ENCODE data around the gene TRIP10.

The TRIP10 gene

GRCh38 chr19:6711078-6711361 is 28.5 kb upstream of the TRIP10 start:
- H3K4me3 ChIP-seq (ENCODE audit: control insufficient read depth, low read depth, low read length): no peak overlapping the region
- TF ChIP-seq CTCF (IDR thresholded peaks at IDR 0.05; ENCODE audit: control insufficient read depth, insufficient read depth, low read depth, low read length, missing control alignments): no peak

DNA sequence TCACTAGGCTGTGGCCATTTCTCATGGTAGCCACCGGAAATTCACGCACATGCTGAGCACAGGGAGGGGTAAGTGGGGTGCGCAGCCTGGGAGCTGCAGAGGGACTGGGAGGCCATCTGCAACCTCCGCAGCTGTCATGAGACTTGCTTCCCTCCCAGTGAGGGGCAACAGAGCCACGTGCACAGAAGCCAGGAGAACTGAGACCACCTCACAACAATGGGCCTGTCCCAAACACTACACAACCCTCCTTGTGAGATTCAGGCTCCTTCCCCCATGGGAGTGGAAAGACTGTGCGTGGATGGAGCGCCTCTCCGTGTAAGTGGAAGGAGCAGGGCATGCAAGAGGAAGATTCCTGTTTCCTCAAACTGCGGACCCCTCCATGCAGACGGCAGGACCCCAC is 27.9 kb upstream of the TRIP10 start:
- no peak for TF ChIP-seq CTCF (IDR thresholded peaks at IDR 0.05; ENCODE audit: control insufficient read depth, insufficient read depth, low read depth, low read length, missing control alignments)
- DNase-seq (ENCODE audit: low read depth): no peak
- no peak overlapping the region for H3K4me3 ChIP-seq (ENCODE audit: control insufficient read depth, low read depth, low read length)

More at GRCh38 chr19:6711078-6711361, 28.5 kb upstream of the TRIP10 start:
- DNase-seq (ENCODE audit: low read depth): no peak

DNA sequence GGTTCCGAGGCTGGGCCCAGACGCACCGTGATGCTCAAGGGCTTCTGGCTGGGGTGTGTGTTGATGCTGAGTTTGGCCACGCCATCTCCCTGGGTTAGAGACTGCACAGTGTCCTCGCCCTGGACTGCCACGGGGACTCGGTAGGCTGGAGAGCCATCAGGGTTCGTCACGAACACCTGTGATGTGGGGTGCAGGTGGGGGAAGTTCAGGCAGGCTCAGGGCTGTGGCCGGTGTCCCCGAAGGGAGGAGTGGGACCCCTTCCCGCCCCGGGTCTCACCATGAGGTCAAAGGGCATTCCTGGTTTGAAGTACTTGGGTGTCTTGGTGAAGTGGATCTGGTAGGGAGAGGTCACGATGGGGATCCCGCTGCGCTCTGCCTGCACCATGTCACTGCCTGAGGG is 27.2 kb upstream of the TRIP10 start:
- H3K4me3 ChIP-seq (ENCODE audit: control insufficient read depth, low read depth, low read length): no peak overlapping the region
- no peak for DNase-seq (ENCODE audit: low read depth)
- TF ChIP-seq CTCF (IDR thresholded peaks at IDR 0.05; ENCODE audit: control insufficient read depth, insufficient read depth, low read depth, low read length, missing control alignments): no peak

- no peak overlapping the region for H3K4me3 ChIP-seq (ENCODE audit: control insufficient read depth, low read depth, low read length)
- DNase-seq (ENCODE audit: low read depth): no peak
- no peak for TF ChIP-seq CTCF (IDR thresholded peaks at IDR 0.05; ENCODE audit: control insufficient read depth, insufficient read depth, low read depth, low read length, missing control alignments)
These were observed 26.5 kb upstream of the TRIP10 start for GRCh38 chr19:6712692-6713670.

DNA sequence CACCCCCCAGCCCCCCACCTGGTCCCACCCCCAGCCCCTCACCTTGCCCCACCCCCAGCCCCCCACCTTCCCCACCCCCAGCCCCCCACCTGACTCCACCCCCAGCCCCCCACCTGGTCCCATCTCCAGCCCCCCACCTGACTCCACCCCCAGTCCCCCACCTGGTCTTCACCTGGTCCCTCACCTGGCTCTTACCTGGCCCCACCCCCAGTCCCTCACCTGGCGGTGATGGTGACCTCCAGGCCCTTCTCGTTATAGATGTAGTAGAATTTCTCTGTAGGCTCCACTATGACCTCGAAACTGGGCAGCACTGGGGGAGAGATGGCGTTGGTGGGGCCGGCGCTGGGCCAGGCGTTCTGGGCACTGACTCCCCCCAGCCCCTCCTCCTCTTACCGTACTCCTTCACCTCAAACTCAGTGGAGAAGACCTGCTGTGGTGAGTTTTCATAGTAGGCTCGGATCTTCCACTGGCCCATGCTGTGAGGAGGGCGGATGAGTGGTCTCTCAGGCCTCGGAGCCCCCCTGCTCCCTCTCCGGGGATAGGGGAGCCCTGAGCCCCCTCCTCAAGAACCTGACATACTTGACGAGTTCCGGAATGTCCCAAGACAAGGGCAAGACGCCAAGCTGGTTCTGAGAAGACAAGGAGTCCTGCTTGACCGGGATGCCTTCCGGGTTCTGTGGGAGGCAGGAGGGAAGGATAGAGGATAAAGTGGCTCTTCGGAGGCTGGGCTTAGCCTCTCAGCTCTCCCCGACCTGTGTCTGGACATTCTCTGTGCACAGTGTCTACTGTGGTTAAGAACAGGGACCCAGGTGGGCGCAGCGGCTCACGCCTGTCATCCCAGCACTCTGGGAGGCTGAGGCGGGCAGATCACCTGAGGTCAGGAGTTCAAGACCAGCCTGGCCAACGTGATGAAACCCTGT is 25.4 kb upstream of the TRIP10 start:
- TF ChIP-seq CTCF (IDR thresholded peaks at IDR 0.05; ENCODE audit: control insufficient read depth, insufficient read depth, low read depth, low read length, missing control alignments): no peak
- no peak overlapping the region for H3K4me3 ChIP-seq (ENCODE audit: control insufficient read depth, low read depth, low read length)
- DNase-seq (ENCODE audit: low read depth): no peak

GRCh38 chr19:6714749-6715555 is 24.5 kb upstream of the TRIP10 start:
- TF ChIP-seq CTCF (IDR thresholded peaks at IDR 0.05; ENCODE audit: control insufficient read depth, insufficient read depth, low read depth, low read length, missing control alignments): no peak
- DNase-seq (ENCODE audit: low read depth): no peak
- no peak overlapping the region for H3K4me3 ChIP-seq (ENCODE audit: control insufficient read depth, low read depth, low read length)
